Right lung (tissue), 5 donors: Measurements from ENCODE around the gene APOL1. TPM values are rescaled to one million over a fixed set of nuclear protein-coding genes. Genes with fewer than 3 reads are reported as not detected.

Experiments used
- DNase-seq, 2 donors: peaks; one replicate each; pipeline ENCODE4 v3.0.0-alpha.2; 2013
- polyA plus RNA-seq, 5 donors: library from polyadenylated mRNA; unstranded; fragments of 120-200 nt; gene quantifications; one replicate each; pipeline versions ENCODE4 v1.2.1 to v1.2.3, GENCODE V29; 2013; ENCODE audit warnings: inconsistent platforms in 1 of 5, low replicate concordance in 1 of 5; ENCODE audit not compliant: insufficient read length in 5 of 5, insufficient read depth in 1 of 5

The APOL1 gene
- polyA plus RNA-seq, 5 donors = 8.2 to 16.7 (median 11.3) TPM

GRCh38 chr22:36306227-36306626 is 53.3 kb downstream of the APOL1 start:
- no peak for DNase-seq

GRCh38 chr22:36308880-36309279 is 55.9 kb downstream of the APOL1 start:
- DNase-seq = no peak

- no peak for DNase-seq
These were observed 58.6 kb downstream of the APOL1 start for GRCh38 chr22:36311386-36312085.

DNA sequence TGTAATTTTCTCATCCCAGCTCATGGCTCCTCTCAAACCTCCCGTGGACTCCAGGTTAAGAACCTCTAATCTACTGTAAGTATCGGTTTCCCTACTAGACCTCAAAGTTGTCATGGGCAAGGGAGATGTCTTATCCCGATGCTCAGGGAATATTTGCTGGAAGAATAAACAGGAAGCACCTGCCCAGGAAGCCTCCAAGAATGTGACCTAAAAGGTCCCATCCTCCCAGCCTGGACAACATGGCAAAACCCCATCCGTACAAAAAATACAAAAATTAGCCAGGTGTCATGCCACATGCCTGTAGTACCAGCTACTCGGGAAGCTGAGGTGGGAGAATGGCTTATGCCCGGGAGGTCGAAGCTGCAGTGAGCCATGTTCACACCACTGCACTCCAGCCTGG is 62.4 kb downstream of the APOL1 start:
- DNase-seq = no peak

DNA sequence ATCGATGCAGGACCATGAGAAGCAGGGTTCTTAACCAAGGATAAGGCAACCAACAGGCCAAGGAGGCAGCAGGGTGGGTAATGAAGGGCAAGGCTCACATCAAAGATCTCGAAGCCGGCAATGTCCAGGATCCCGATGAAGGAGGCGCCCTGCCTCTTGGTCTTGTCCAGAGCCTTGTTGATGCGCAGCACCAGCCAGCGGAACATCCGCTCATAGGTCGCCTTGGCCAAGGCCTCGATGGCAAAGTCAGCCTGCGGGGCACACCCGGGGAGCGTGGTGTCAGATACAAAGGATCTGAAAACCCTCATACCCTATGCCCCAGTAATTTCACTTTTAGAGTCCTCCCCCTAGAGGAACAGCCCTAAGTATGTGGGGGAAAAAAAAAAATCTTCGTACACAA is 63.5 kb downstream of the APOL1 start:
- DNase-seq = no peak

Other genes with a start within 250 kb of the APOL1 start
- 100 to 1,000 TPM; 121 to 167 (median 156) TPM for gene RBFOX2, start 224.3 kb upstream of the APOL1 start, polyA plus RNA-seq
- 10 to 100 TPM; 33.4 to 43.9 (median 38.9) TPM for gene APOL3, start 92.4 kb upstream of the APOL1 start, polyA plus RNA-seq
- 10 to 100 TPM in 3 of 5 donors, 1 to 10 TPM in 2; 8.9 to 15.4 (median 10.3) TPM for gene APOL4, start 51.3 kb upstream of the APOL1 start, polyA plus RNA-seq
- 10 to 100 TPM; 28.9 to 32.7 (median 29.9) TPM for gene APOL2, start 13.6 kb upstream of the APOL1 start, polyA plus RNA-seq
- gene MYH9, start 134.8 kb downstream of the APOL1 start, polyA plus RNA-seq = 100 to 1,000 TPM; 171 to 285 (median 216) TPM
- 100 to 1,000 TPM; 107 to 118 (median 111) TPM for gene TXN2, start 228.5 kb downstream of the APOL1 start, polyA plus RNA-seq